GM12878 (cell line): Measurements from ENCODE around the gene SKIL. TPM values are rescaled to one million over a fixed set of nuclear protein-coding genes. Genes with fewer than 3 reads are reported as not detected.
A peak's percentile ranks its signal among the peaks of the same experiment; 100 is the strongest.

Experiments
- BCLAF1 ChIP-seq: fragments of 450-650 bp; IDR thresholded peaks from 2 replicates; pipeline ENCODE4 v1.6.1; 2017; ENCODE audit warnings: antibody characterized with exemption, mild to moderate bottlenecking, moderate library complexity
- CBX3 ChIP-seq: fragments of 200-600 bp; sonication (generic); IDR thresholded peaks from 2 replicates; pipeline ENCODE4 v1.6.1; 2016; ENCODE audit warnings: low read depth, borderline replicate concordance
- EZH2 ChIP-seq: IDR thresholded peaks from 2 replicates; pipeline ENCODE4 v1.6.1; 2012; ENCODE audit warnings: low read depth, mild to moderate bottlenecking, control low read depth, inconsistent platforms, low read length, borderline replicate concordance; ENCODE audit not compliant: control insufficient read depth
- IKZF1 ChIP-seq: fragments of 450-650 bp; conservative IDR thresholded peaks from 2 replicates; pipeline ENCODE4 v1.6.1; 2017; ENCODE audit warnings: antibody characterized with exemption, mild to moderate bottlenecking
- KAT2A ChIP-seq: conservative IDR thresholded peaks from 2 replicates; pipeline ENCODE4 v1.6.1; 2011; ENCODE audit warnings: low read depth, low read length; ENCODE audit not compliant: control insufficient read depth
- MYB ChIP-seq: fragments of 150-350 bp; IDR thresholded peaks from 2 replicates; pipeline ENCODE4 v1.6.1; 2014; ENCODE audit warnings: mild to moderate bottlenecking, low read depth, low read length, borderline replicate concordance
- NFYA ChIP-seq: IDR thresholded peaks from 2 replicates; pipeline ENCODE4 v1.6.1; 2011; ENCODE audit warnings: low read depth, mild to moderate bottlenecking, low read length, improper control_type of control experiment, borderline replicate concordance
- WRNIP1 ChIP-seq: IDR thresholded peaks from 2 replicates; pipeline ENCODE4 v1.6.1; 2011; ENCODE audit warnings: low read depth, low read length, improper control_type of control experiment, borderline replicate concordance
- ZBTB11 ChIP-seq: fragments of 450-650 bp; formaldehyde crosslinking; IDR thresholded peaks from 2 replicates; pipeline ENCODE4 v1.5.0; 2022; ENCODE audit warnings: mild to moderate bottlenecking, missing genetic modification characterization
- ZBTB33 ChIP-seq: fragments of 450-650 bp; IDR thresholded peaks from 2 replicates; pipeline ENCODE4 v1.6.1; 2017; ENCODE audit warnings: mild to moderate bottlenecking
- ZBTB4 ChIP-seq: fragments of 450-650 bp; formaldehyde crosslinking; IDR thresholded peaks from 2 replicates; pipeline ENCODE4 v1.4.0; 2022; ENCODE audit warnings: mild to moderate bottlenecking, moderate library complexity
- polyA plus RNA-seq, 11 experiments: library from polyadenylated mRNA; depleted of rRNA in 4 of 11; unstranded in 6 of 11; stranded (reverse) in 5 of 11; fragments of >200 nt; fragmentation: Nextera tagmentation in 4 of 11; fragmentation: Illumina TruSeq in 1 of 11; extraction: Ambion mirVana in 4 of 11; extraction: Trizol in 1 of 11; gene quantifications; 1 replicate in 1 of 11; 2 replicates in 10 of 11; pipeline versions ENCODE4 v1.2.1 to v1.2.3, GENCODE V29; 2011 to 2016; ENCODE audit warnings: inconsistent platforms in 2 of 11, missing spikeins in 2 of 11, low read depth in 1 of 11
- total RNA-seq, 4 experiments: library from RNA; depleted of rRNA in 3 of 4; stranded (reverse); fragments of >200 nt in 3 of 4; fragmentation: Illumina TruSeq in 1 of 4; extraction: Trizol in 1 of 4; gene quantifications; 2 replicates each; pipeline versions ENCODE4 v1.2.1 to v1.2.3, GENCODE V29; 2013 to 2021

Gene SKIL
- total and polyA plus RNA-seq, 10 of the 15 experiments (the other 5 are each of a cell fraction or from before 2014, with no cell fraction given) = 2.7 to 14.8 (median 6.7) TPM

- TF ChIP-seq BCLAF1 = no peak
- TF ChIP-seq EZH2 = no peak
- no peak for TF ChIP-seq ZBTB11 (CRISPR knock-in tag)
- no peak for TF ChIP-seq WRNIP1
- no peak for TF ChIP-seq NFYA
- TF ChIP-seq ZBTB33 = no peak
- TF ChIP-seq ZBTB4 = no peak
- TF ChIP-seq KAT2A = no peak
- peak; percentile 44; the same call in 1 of the 2 replicates for TF ChIP-seq IKZF1
- no peak for TF ChIP-seq CBX3
- no peak for TF ChIP-seq MYB
Observed at GRCh38 chr3:170358042-170359010, 811 bp downstream of the SKIL start (continued).
